OCI-LY7 (cell line): ENCODE data around the gene YIF1B. TPM values are rescaled to one million over a fixed set of nuclear protein-coding genes. Genes with fewer than 3 reads are reported as not detected.

Experiments used
- BruUV-seq: library from RNA; stranded (reverse); fragments of 400-500 nt; replicated peaks from 2 replicates; lab custom pipeline; 2021; lab: Mats Ljungman, UMichigan
- CTCF ChIA-PET: fragments of 300-600 bp; sonication (Branson Sonifier 250); formaldehyde crosslinking; loops from one replicate; lab custom pipeline; 2022; ENCODE audit warnings: antibody characterized with exemption; ENCODE audit not compliant: unreplicated experiment; lab: Charles Lee
- POLR2A ChIA-PET: fragments of 300-600 bp; sonication (Branson Sonifier 250); formaldehyde crosslinking; loops from one replicate; lab custom pipeline; 2022; ENCODE audit warnings: antibody characterized with exemption; lab: Charles Lee
- DNase-seq: peaks from one replicate; pipeline ENCODE4 v3.0.0-alpha.2; 2015; ENCODE audit warnings: low spot score
- H2AFZ ChIP-seq: fragments of 200-600 bp; sonication (generic), shearing (Covaris generic); 2 replicates; pipeline ENCODE4 v1.6.1; 2014; ENCODE audit warnings: mild to moderate bottlenecking, antibody characterized with exemption, low read length, moderate library complexity
- H3K27ac ChIP-seq: fragments of 200-600 bp; sonication (generic); 2 replicates; pipeline ENCODE4 v1.5.1; 2014; ENCODE audit warnings: mixed run types, low read depth, mild to moderate bottlenecking, moderate library complexity, low read length, inconsistent platforms; ENCODE audit not compliant: poor library complexity, severe bottlenecking
- H3K36me3 ChIP-seq: fragments of 200-600 bp; sonication (generic); 2 replicates; pipeline ENCODE4 v1.6.1; 2014; ENCODE audit warnings: mild to moderate bottlenecking, antibody characterized with exemption, low read length, moderate library complexity, mixed read lengths; ENCODE audit not compliant: insufficient read depth
- H3K4me1 ChIP-seq: fragments of 200-600 bp; sonication (generic); 2 replicates; pipeline ENCODE4 v1.5.1; 2014; ENCODE audit warnings: mild to moderate bottlenecking, low read length; ENCODE audit not compliant: insufficient read depth, poor library complexity, severe bottlenecking
- H3K4me2 ChIP-seq: fragments of 200-600 bp; sonication (generic); 2 replicates; pipeline ENCODE4 v1.6.1; 2014; ENCODE audit warnings: mild to moderate bottlenecking, low read length
- H3K4me3 ChIP-seq: fragments of 200-600 bp; sonication (generic); 2 replicates; pipeline ENCODE4 v1.5.1; 2014; ENCODE audit warnings: mild to moderate bottlenecking, low read depth, low read length; ENCODE audit not compliant: poor library complexity, severe bottlenecking
- H3K79me2 ChIP-seq: fragments of 200-600 bp; sonication (generic); 2 replicates; pipeline ENCODE4 v1.6.1; 2016; ENCODE audit warnings: low read depth, mild to moderate bottlenecking, low read length, moderate library complexity, mixed read lengths; ENCODE audit not compliant: insufficient read depth
- H3K9me2 ChIP-seq: fragments of 200-600 bp; sonication (generic); 2 replicates; pipeline ENCODE4 v1.6.1; 2016; ENCODE audit warnings: mild to moderate bottlenecking, low read length, mixed read lengths; ENCODE audit not compliant: insufficient read depth
- H3K9me3 ChIP-seq: fragments of 200-600 bp; sonication (generic); 2 replicates; pipeline ENCODE4 v1.6.1; 2014; ENCODE audit warnings: mild to moderate bottlenecking, mixed run types, low read length, mixed read lengths
- H4K20me1 ChIP-seq: fragments of 200-600 bp; sonication (generic); 2 replicates; pipeline ENCODE4 v1.6.1; 2014; ENCODE audit warnings: mild to moderate bottlenecking, antibody characterized with exemption, low read length, moderate library complexity, mixed read lengths; ENCODE audit not compliant: insufficient read depth
- EZH2phosphoT487 ChIP-seq: fragments of 200-600 bp; sonication (generic); IDR thresholded peaks from 2 replicates; pipeline ENCODE4 v1.6.1; 2018; ENCODE audit warnings: low read depth, borderline replicate concordance, mild to moderate bottlenecking, mixed run types, antibody characterized with exemption, low read length, moderate library complexity, mixed read lengths
- intact Hi-C: fragments of 100-400 bp; cut with micrococcal nuclease; formaldehyde crosslinking; loops from one replicate; pipeline ENCODE4 v1.10.0; 2022; ENCODE audit not compliant: unreplicated experiment
- total RNA-seq, 2 experiments: library from RNA; depleted of rRNA in 1 of 2; stranded (reverse); fragments of >200 nt in 1 of 2; shearing (Covaris generic) in 1 of 2; gene quantifications; 2 replicates each; pipeline ENCODE4 v1.2.3, GENCODE V29; 2014 to 2022
- TF ChIP-seq, protein P1 (sequence below): fragments of 200-600 bp; sonication (generic); conservative IDR thresholded peaks from 2 replicates; pipeline ENCODE4 v1.5.1; 2014; ENCODE audit warnings: mild to moderate bottlenecking, antibody characterized with exemption, low read length, moderate library complexity, mixed read lengths

Gene YIF1B
- total RNA-seq, 2 experiments from 2014 or later: 64.3 to 68.3 TPM

DNA sequence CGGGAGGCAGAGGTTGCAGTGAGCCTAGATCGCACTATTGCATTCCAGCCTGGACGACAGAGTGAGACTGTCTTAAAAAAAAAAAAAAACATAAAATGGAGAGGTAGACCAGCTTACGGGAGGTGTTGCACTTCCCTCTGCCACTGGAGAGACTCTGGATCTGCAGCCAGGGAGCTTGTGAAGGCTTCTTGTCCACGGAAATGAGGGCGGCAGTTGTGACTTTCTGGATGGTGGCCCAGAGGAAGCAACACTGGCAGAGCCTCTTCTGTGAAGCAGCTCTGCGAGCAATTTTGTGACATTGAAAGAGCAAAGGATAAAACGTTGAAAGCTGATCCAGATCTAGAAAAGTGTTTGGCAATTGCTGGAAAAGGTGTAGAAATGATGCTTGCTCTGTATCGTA, 41.0 kb downstream of the YIF1B start:
- Histone ChIP-seq H3K4me2 (no peak overlapping the region), H3K9me3 (no peaks in the 10 kb centered on the region), H4K20me1 (no peaks in the 10 kb centered on the region), H3K27ac (no peak overlapping the region), H3K79me2 (no peaks in the 10 kb centered on the region), H3K4me1 (no peaks in the 10 kb centered on the region), H3K36me3 (no peaks in the 10 kb centered on the region), H2AFZ (no peak overlapping the region), H3K4me3 (no peak overlapping the region), H3K9me2 (no peaks in the 10 kb centered on the region)
- no peak for TF ChIP-seq EZH2phosphoT487
- TF ChIP-seq, protein P1, sequence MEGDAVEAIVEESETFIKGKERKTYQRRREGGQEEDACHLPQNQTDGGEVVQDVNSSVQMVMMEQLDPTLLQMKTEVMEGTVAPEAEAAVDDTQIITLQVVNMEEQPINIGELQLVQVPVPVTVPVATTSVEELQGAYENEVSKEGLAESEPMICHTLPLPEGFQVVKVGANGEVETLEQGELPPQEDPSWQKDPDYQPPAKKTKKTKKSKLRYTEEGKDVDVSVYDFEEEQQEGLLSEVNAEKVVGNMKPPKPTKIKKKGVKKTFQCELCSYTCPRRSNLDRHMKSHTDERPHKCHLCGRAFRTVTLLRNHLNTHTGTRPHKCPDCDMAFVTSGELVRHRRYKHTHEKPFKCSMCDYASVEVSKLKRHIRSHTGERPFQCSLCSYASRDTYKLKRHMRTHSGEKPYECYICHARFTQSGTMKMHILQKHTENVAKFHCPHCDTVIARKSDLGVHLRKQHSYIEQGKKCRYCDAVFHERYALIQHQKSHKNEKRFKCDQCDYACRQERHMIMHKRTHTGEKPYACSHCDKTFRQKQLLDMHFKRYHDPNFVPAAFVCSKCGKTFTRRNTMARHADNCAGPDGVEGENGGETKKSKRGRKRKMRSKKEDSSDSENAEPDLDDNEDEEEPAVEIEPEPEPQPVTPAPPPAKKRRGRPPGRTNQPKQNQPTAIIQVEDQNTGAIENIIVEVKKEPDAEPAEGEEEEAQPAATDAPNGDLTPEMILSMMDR: no peak
- BruUV-seq: no TSS peak
- ChIA-PET POLR2A (no interaction called here), CTCF (interaction anchor here (0.6 kb wide), 1 partner anchor 658 kb away, joined by 3 read pairs; no protein-coding TSS in a partner anchor)
- intact Hi-C loops: no loop called here
- DNase-seq: no peak

DNA sequence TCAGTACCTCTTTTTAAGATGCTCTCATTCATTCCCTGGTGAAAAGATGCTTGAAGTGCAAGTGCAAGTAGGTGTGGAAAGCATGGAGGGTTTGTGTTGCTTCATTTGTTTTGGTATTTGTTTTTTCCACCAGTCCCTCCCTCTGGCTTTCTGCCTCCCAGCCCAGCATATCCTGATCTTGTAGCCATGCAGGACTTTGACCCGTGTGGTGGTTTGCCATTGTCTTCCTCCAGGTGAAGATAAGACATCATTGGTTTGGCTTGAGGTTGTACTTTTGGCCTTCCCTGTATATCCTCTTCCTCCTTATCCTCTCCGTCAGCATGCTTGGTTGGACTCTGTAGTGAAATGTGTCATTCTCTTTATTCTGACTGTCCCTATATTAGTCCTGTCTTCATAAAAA, 42.2 kb downstream of the YIF1B start:
- ChIA-PET POLR2A (no interaction called here), CTCF (no interaction called here)
- TF ChIP-seq EZH2phosphoT487: no peak
- TF ChIP-seq, protein P1: no peak
- no peak for DNase-seq
- intact Hi-C loops: no loop called here
- no peaks in the 10 kb centered on the region for H3K4me1 ChIP-seq
- H2AFZ ChIP-seq: no peak overlapping the region
- BruUV-seq: no TSS peak
- H4K20me1 ChIP-seq: no peaks in the 10 kb centered on the region
- H3K36me3 ChIP-seq: no peaks in the 10 kb centered on the region
- H3K4me2 ChIP-seq: no peak overlapping the region
- no peaks in the 10 kb centered on the region for H3K79me2 ChIP-seq
- no peaks in the 10 kb centered on the region for H3K9me3 ChIP-seq
- no peak overlapping the region for H3K4me3 ChIP-seq
- H3K27ac ChIP-seq: no peak overlapping the region
- no peaks in the 10 kb centered on the region for H3K9me2 ChIP-seq

DNA sequence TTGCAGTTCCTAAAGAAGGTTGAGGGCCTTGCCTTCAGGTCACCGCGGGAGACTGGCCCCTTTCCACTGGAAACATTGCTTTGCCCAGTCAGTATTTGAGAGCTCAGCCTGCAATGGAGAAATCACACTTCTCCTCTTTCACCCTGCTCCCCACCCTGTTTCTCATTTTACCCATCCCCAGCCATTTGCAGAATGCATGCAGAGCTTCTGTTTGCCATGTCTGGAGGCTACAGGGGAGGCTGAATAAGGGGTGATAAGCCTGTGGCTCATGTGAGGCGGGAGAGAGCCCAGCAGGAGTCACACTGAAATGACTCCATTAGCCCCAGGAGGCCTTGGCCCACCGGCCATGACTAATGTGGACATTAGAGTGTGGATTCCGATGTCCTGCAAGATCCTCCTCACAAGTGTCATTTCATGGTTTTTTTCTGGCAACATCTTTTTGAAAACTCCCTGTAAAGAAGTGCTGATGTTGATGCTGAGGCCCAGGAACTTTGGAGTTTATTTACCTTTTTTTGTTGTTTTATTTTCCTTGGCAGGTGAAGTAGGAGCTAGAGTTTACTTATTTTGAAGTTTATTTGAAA, 45.1 kb downstream of the YIF1B start:
- Histone ChIP-seq H3K4me1 (peaks cover 4% of the 10 kb centered on the region), H3K4me3 (no peak overlapping the region), H3K9me2 (no peaks in the 10 kb centered on the region), H2AFZ (no peak overlapping the region), H3K79me2 (no peaks in the 10 kb centered on the region), H4K20me1 (no peaks in the 10 kb centered on the region), H3K27ac (no peak overlapping the region), H3K9me3 (no peaks in the 10 kb centered on the region), H3K36me3 (no peaks in the 10 kb centered on the region), H3K4me2 (no peak overlapping the region)
- intact Hi-C loops: no loop called here
- ChIA-PET POLR2A (no interaction called here), CTCF (no interaction called here)
- no TSS peak for BruUV-seq
- no peak for DNase-seq
- TF ChIP-seq, protein P1: no peak
- no peak for TF ChIP-seq EZH2phosphoT487
